OCI-LY7 (cell line): ENCODE results near the gene RUFY2. TPM values are rescaled to one million over a fixed set of nuclear protein-coding genes. Genes with fewer than 3 reads are reported as not detected.

ENCODE experiments used
- BruUV-seq: library from RNA; stranded (reverse); fragments of 400-500 nt; replicated peaks from 2 replicates; lab custom pipeline; 2021; lab: Mats Ljungman, UMichigan
- CTCF ChIA-PET: fragments of 300-600 bp; sonication (Branson Sonifier 250); formaldehyde crosslinking; loops from one replicate; lab custom pipeline; 2022; ENCODE audit warnings: antibody characterized with exemption; ENCODE audit not compliant: unreplicated experiment; lab: Charles Lee
- POLR2A ChIA-PET: fragments of 300-600 bp; sonication (Branson Sonifier 250); formaldehyde crosslinking; loops from one replicate; lab custom pipeline; 2022; ENCODE audit warnings: antibody characterized with exemption; lab: Charles Lee
- DNase-seq: peaks from one replicate; pipeline ENCODE4 v3.0.0-alpha.2; 2015; ENCODE audit warnings: low spot score
- H2AFZ ChIP-seq: fragments of 200-600 bp; sonication (generic), shearing (Covaris generic); 2 replicates; pipeline ENCODE4 v1.6.1; 2014; ENCODE audit warnings: mild to moderate bottlenecking, antibody characterized with exemption, low read length, moderate library complexity
- H3K27ac ChIP-seq: fragments of 200-600 bp; sonication (generic); 2 replicates; pipeline ENCODE4 v1.5.1; 2014; ENCODE audit warnings: mixed run types, low read depth, mild to moderate bottlenecking, moderate library complexity, low read length, inconsistent platforms; ENCODE audit not compliant: poor library complexity, severe bottlenecking
- H3K36me3 ChIP-seq: fragments of 200-600 bp; sonication (generic); 2 replicates; pipeline ENCODE4 v1.6.1; 2014; ENCODE audit warnings: mild to moderate bottlenecking, antibody characterized with exemption, low read length, moderate library complexity, mixed read lengths; ENCODE audit not compliant: insufficient read depth
- H3K4me1 ChIP-seq: fragments of 200-600 bp; sonication (generic); 2 replicates; pipeline ENCODE4 v1.5.1; 2014; ENCODE audit warnings: mild to moderate bottlenecking, low read length; ENCODE audit not compliant: insufficient read depth, poor library complexity, severe bottlenecking
- H3K4me2 ChIP-seq: fragments of 200-600 bp; sonication (generic); 2 replicates; pipeline ENCODE4 v1.6.1; 2014; ENCODE audit warnings: mild to moderate bottlenecking, low read length
- H3K4me3 ChIP-seq: fragments of 200-600 bp; sonication (generic); 2 replicates; pipeline ENCODE4 v1.5.1; 2014; ENCODE audit warnings: mild to moderate bottlenecking, low read depth, low read length; ENCODE audit not compliant: poor library complexity, severe bottlenecking
- H3K79me2 ChIP-seq: fragments of 200-600 bp; sonication (generic); 2 replicates; pipeline ENCODE4 v1.6.1; 2016; ENCODE audit warnings: low read depth, mild to moderate bottlenecking, low read length, moderate library complexity, mixed read lengths; ENCODE audit not compliant: insufficient read depth
- H3K9me2 ChIP-seq: fragments of 200-600 bp; sonication (generic); 2 replicates; pipeline ENCODE4 v1.6.1; 2016; ENCODE audit warnings: mild to moderate bottlenecking, low read length, mixed read lengths; ENCODE audit not compliant: insufficient read depth
- H3K9me3 ChIP-seq: fragments of 200-600 bp; sonication (generic); 2 replicates; pipeline ENCODE4 v1.6.1; 2014; ENCODE audit warnings: mild to moderate bottlenecking, mixed run types, low read length, mixed read lengths
- H4K20me1 ChIP-seq: fragments of 200-600 bp; sonication (generic); 2 replicates; pipeline ENCODE4 v1.6.1; 2014; ENCODE audit warnings: mild to moderate bottlenecking, antibody characterized with exemption, low read length, moderate library complexity, mixed read lengths; ENCODE audit not compliant: insufficient read depth
- CTCF ChIP-seq: fragments of 200-600 bp; sonication (generic); conservative IDR thresholded peaks from 2 replicates; pipeline ENCODE4 v1.5.1; 2014; ENCODE audit warnings: mild to moderate bottlenecking, antibody characterized with exemption, low read length, moderate library complexity, mixed read lengths
- EZH2phosphoT487 ChIP-seq: fragments of 200-600 bp; sonication (generic); IDR thresholded peaks from 2 replicates; pipeline ENCODE4 v1.6.1; 2018; ENCODE audit warnings: low read depth, borderline replicate concordance, mild to moderate bottlenecking, mixed run types, antibody characterized with exemption, low read length, moderate library complexity, mixed read lengths
- intact Hi-C: fragments of 100-400 bp; cut with micrococcal nuclease; formaldehyde crosslinking; loops from one replicate; pipeline ENCODE4 v1.10.0; 2022; ENCODE audit not compliant: unreplicated experiment
- total RNA-seq, 2 experiments: library from RNA; depleted of rRNA in 1 of 2; stranded (reverse); fragments of >200 nt in 1 of 2; shearing (Covaris generic) in 1 of 2; gene quantifications; 2 replicates each; pipeline ENCODE4 v1.2.3, GENCODE V29; 2014 to 2022

RUFY2 gene
- total RNA-seq, 2 experiments from 2014 or later: 16.3 to 17.4 TPM

GRCh38 chr10:68406111-68406814 is 814 bp downstream of the RUFY2 start:
- Histone ChIP-seq H3K4me2 (peak overlapping the region; percentile 80), H3K4me3 (peak overlapping the region; percentile 79), H2AFZ (peak overlapping the region; percentile 73; the same call in 1 of the 2 replicates), H3K36me3 (peaks cover 6% of the 10 kb centered on the region; the same call in 1 of the 2 replicates), H3K79me2 (peaks cover 33% of the 10 kb centered on the region), H3K27ac (peak overlapping the region; percentile 36), H3K4me1 (peaks cover 14% of the 10 kb centered on the region), H3K9me3 (no peaks in the 10 kb centered on the region), H4K20me1 (no peaks in the 10 kb centered on the region), H3K9me2 (no peaks in the 10 kb centered on the region)
- peak; percentile 74 for DNase-seq
- TF ChIP-seq CTCF (no peak), EZH2phosphoT487 (no peak)
- ChIA-PET POLR2A (interaction anchor here (0.6 kb wide), 1 partner anchor 80 kb away, joined by 3 read pairs; no protein-coding TSS in a partner anchor), CTCF (no interaction called here)
- BruUV-seq: no TSS peak
- intact Hi-C loops: loop anchor here (2.0 kb wide), 1 partner anchor 73 kb away; the partner anchor contains the start of genes HNRNPH3 and PBLD

- no TSS peak for BruUV-seq
- no peak for DNase-seq
- Histone ChIP-seq H2AFZ (no peak overlapping the region), H3K27ac (no peak overlapping the region), H3K9me3 (no peaks in the 10 kb centered on the region), H3K9me2 (no peaks in the 10 kb centered on the region), H3K36me3 (peaks cover 14% of the 10 kb centered on the region), H3K79me2 (peaks cover 33% of the 10 kb centered on the region), H3K4me3 (no peak overlapping the region), H3K4me1 (peaks cover 14% of the 10 kb centered on the region), H4K20me1 (no peaks in the 10 kb centered on the region), H3K4me2 (no peak overlapping the region)
- TF ChIP-seq EZH2phosphoT487 (no peak), CTCF (no peak)
- ChIA-PET CTCF (no interaction called here), POLR2A (interaction anchor here (0.6 to 1.2 kb wide), 3 partner anchors 19 to 384 kb away, joined by 3 to 6 read pairs (median 5); no protein-coding TSS in a partner anchor)
- intact Hi-C loops: no loop called here
Observed at GRCh38 chr10:68403701-68404100, 3.4 kb downstream of the RUFY2 start.

- H3K9me3 ChIP-seq: no peaks in the 10 kb centered on the region
- no peak overlapping the region for H2AFZ ChIP-seq
- POLR2A ChIA-PET: interaction anchor here (0.6 to 0.9 kb wide), 4 partner anchors 16 to 450 kb away, joined by 3 read pairs; partner anchors contain the start of gene DNA2
- no peak overlapping the region for H3K4me2 ChIP-seq
- H3K27ac ChIP-seq: no peak overlapping the region
- peaks cover 33% of the 10 kb centered on the region for H3K79me2 ChIP-seq
- TF ChIP-seq CTCF (no peak), EZH2phosphoT487 (no peak)
- no peak for DNase-seq
- no peaks in the 10 kb centered on the region for H3K9me2 ChIP-seq
- intact Hi-C loops: no loop called here
- CTCF ChIA-PET: no interaction called here
- no peak overlapping the region for H3K4me3 ChIP-seq
- H3K4me1 ChIP-seq: peaks cover 7% of the 10 kb centered on the region
- no TSS peak for BruUV-seq
- peaks cover 14% of the 10 kb centered on the region for H3K36me3 ChIP-seq
- H4K20me1 ChIP-seq: no peaks in the 10 kb centered on the region
Observed at GRCh38 chr10:68402276-68402675, 4.8 kb downstream of the RUFY2 start.
